Activated CD8-positive, alpha-beta T cell treated with anti-CD3 and anti-CD28 coated beads for 36 hours (primary cell): Measurements from ENCODE around the gene ANAPC2. TPM values are rescaled to one million over a fixed set of nuclear protein-coding genes. Genes with fewer than 3 reads are reported as not detected.

Source experiments
- ATAC-seq: fragments of 200-7000 bp; cut with Tn5 transposase; one replicate; pipeline ENCODE4 v1.10.0; 2021; ENCODE audit warnings: mild to moderate bottlenecking, moderate library complexity
- CTCF ChIA-PET: fragments of 350-600 bp; sonication (Branson Sonifier 250); formaldehyde crosslinking; loops from one replicate; lab custom pipeline; 2021; ENCODE audit warnings: antibody characterized with exemption; lab: Charles Lee
- POLR2A ChIA-PET: fragments of 350-600 bp; sonication (Branson Sonifier 250); formaldehyde crosslinking; loops from one replicate; lab custom pipeline; 2021; ENCODE audit warnings: antibody characterized with exemption; lab: Charles Lee
- DNase-seq: peaks from one replicate; pipeline ENCODE4 v3.0.0-alpha.2; 2020
- H3K27ac Mint-ChIP-seq: one replicate; pipeline ENCODE4 v1.8.0; 2021; ENCODE audit warnings: mild to moderate bottlenecking, mixed read lengths
- H3K27me3 Mint-ChIP-seq: one replicate; pipeline ENCODE4 v1.8.0; 2021; ENCODE audit warnings: mixed read lengths
- H3K36me3 Mint-ChIP-seq: one replicate; pipeline ENCODE4 v1.8.0; 2021; ENCODE audit warnings: low read depth, mixed read lengths
- H3K4me1 Mint-ChIP-seq: one replicate; pipeline ENCODE4 v1.8.0; 2021; ENCODE audit warnings: low read depth, mixed read lengths
- H3K4me3 Mint-ChIP-seq: one replicate; pipeline ENCODE4 v1.8.0; 2021; ENCODE audit warnings: mild to moderate bottlenecking, moderate library complexity, mixed read lengths
- H3K9me3 Mint-ChIP-seq: one replicate; pipeline ENCODE4 v1.8.0; 2021; ENCODE audit warnings: mixed read lengths
- CTCF ChIP-seq: fragments of 200-600 bp; IDR thresholded peaks from one replicate; pipeline ENCODE4 v1.8.0; 2022; ENCODE audit warnings: antibody characterized with exemption, mild to moderate bottlenecking
- intact Hi-C: fragments of 100-400 bp; cut with micrococcal nuclease; formaldehyde crosslinking; loops from one replicate; pipeline ENCODE4 v1.10.0; 2022
- total RNA-seq, 2 experiments: library from RNA; stranded (reverse); gene quantifications; one replicate each; pipeline ENCODE4 v1.2.3, GENCODE V29; 2021

Gene ANAPC2
- total RNA-seq, 2 experiments from 2014 or later = 38.6 to 39.6 TPM

GRCh38 chr9:137232101-137232500, 43.7 kb upstream of the ANAPC2 start:
- ChIA-PET POLR2A (no interaction called here), CTCF (no interaction called here)
- H3K36me3 Mint-ChIP-seq = no peaks in the 10 kb centered on the region
- intact Hi-C loops = no loop called here
- H3K27ac Mint-ChIP-seq = no peak overlapping the region
- no peak overlapping the region for H3K4me3 Mint-ChIP-seq
- no peaks in the 10 kb centered on the region for H3K9me3 Mint-ChIP-seq
- H3K4me1 Mint-ChIP-seq = peaks cover 6% of the 10 kb centered on the region
- ATAC-seq (no peak), DNase-seq (no peak)
- H3K27me3 Mint-ChIP-seq = peaks cover 11% of the 10 kb centered on the region
- no peak for TF ChIP-seq CTCF

GRCh38 chr9:137231372-137232039, 43.1 kb upstream of the ANAPC2 start:
- Mint-ChIP-seq H3K36me3 (no peaks in the 10 kb centered on the region), H3K9me3 (no peaks in the 10 kb centered on the region), H3K4me3 (no peak overlapping the region), H3K27me3 (peaks cover 11% of the 10 kb centered on the region), H3K4me1 (peaks cover 3% of the 10 kb centered on the region), H3K27ac (no peak overlapping the region)
- CTCF ChIA-PET = interaction anchor here (0.8 kb wide), 1 partner anchor 31 kb away, joined by 3 read pairs; the partner anchor contains the start of gene TPRN
- DNase-seq (no peak), ATAC-seq (no peak)
- intact Hi-C loops = no loop called here
- no peak for TF ChIP-seq CTCF
- POLR2A ChIA-PET = interaction anchor here (2.3 kb wide), 1 partner anchor 9 kb away, joined by 8 read pairs; the partner anchor contains the start of gene TUBB4B

GRCh38 chr9:137230705-137231371, 42.5 kb upstream of the ANAPC2 start, which contains the start of gene SLC34A3:
SLC34A3 (plus strand) TSS chr9:137230901; CDS start chr9:137231703, 802 bp downstream.
- ChIA-PET CTCF (interaction anchor here (0.8 to 1.2 kb wide), 2 partner anchors 30 to 54 kb away, joined by 3 read pairs; partner anchors contain the start of gene TPRN), POLR2A (interaction anchor here (2.3 kb wide), 1 partner anchor 10 kb away, joined by 8 read pairs; the partner anchor contains the start of gene TUBB4B)
- no peak for TF ChIP-seq CTCF
- intact Hi-C loops = no loop called here
- no peak for DNase-seq
- no peak within 1 kb of the TSS for H3K27ac Mint-ChIP-seq
- no peaks in the 10 kb centered on the region for H3K9me3 Mint-ChIP-seq
- H3K4me1 Mint-ChIP-seq = peaks cover 3% of the 10 kb centered on the region
- peaks cover 11% of the 10 kb centered on the region for H3K27me3 Mint-ChIP-seq
- H3K36me3 Mint-ChIP-seq = no peaks in the 10 kb centered on the region
- ATAC-seq = no peak
- no peak within 1 kb of the TSS for H3K4me3 Mint-ChIP-seq

GRCh38 chr9:137229903-137230704, 41.7 kb upstream of the ANAPC2 start:
- ATAC-seq = no peak
- no peak for DNase-seq
- TF ChIP-seq CTCF = no peak
- POLR2A ChIA-PET = interaction anchor here (2.3 kb wide), 1 partner anchor 10 kb away, joined by 8 read pairs; the partner anchor contains the start of gene TUBB4B
- intact Hi-C loops = loop anchor here (5.0 kb wide), 1 partner anchor 108 kb away; no protein-coding TSS in a partner anchor
- Mint-ChIP-seq H3K9me3 (no peaks in the 10 kb centered on the region), H3K4me3 (no peak overlapping the region), H3K4me1 (peaks cover 3% of the 10 kb centered on the region), H3K36me3 (no peaks in the 10 kb centered on the region), H3K27me3 (peaks cover 9% of the 10 kb centered on the region), H3K27ac (no peak overlapping the region)
- CTCF ChIA-PET = interaction anchor here (1.1 to 1.2 kb wide), 2 partner anchors 53 to 184 kb away, joined by 3 read pairs; partner anchors contain the start of gene NPDC1
